K562 (cell line): ENCODE measurements around the gene PDCL3. TPM values are rescaled to one million over a fixed set of nuclear protein-coding genes. Genes with fewer than 3 reads are reported as not detected.

Experiments
- ATAC-seq: fragments of 200-7000 bp; cut with Tn5 transposase; 3 replicates; pipeline ENCODE4 v1.9.1; 2020; ENCODE audit warnings: moderate library complexity
- BruUV-seq: library from RNA; stranded (reverse); fragments of 400-500 nt; replicated peaks from 2 replicates; lab custom pipeline; 2021; lab: Mats Ljungman, UMichigan
- CTCF ChIA-PET: fragments of 300-600 bp; formaldehyde crosslinking; extraction: SDS; loops from one replicate; lab custom pipeline; 2021; ENCODE audit warnings: low intra/inter-chr PET ratio; lab: Yijun Ruan, JAX
- POLR2A ChIA-PET: fragments of 300-600, 350-650 bp; sonication (Branson Sonifier 250); formaldehyde crosslinking; extraction: SDS; loops from one replicate; lab custom pipeline; 2021; ENCODE audit warnings: antibody characterized with exemption, inconsistent platforms; lab: Yijun Ruan, JAX
- DNase-seq, 4 experiments: peaks; one replicate each; pipeline versions ENCODE4 v3.0.0 to v3.0.0-alpha.2; 2011 to 2018; ENCODE audit warnings: low spot score in 3 of 4, mixed read lengths in 3 of 4; ENCODE audit errors: extremely low read depth in 1 of 4
- FAIRE-seq: peaks from 2 replicates; lab custom pipeline; 2011; peaks lifted over from hg19 to GRCh38; lab: Jason Lieb, UNC
- H2AFZ ChIP-seq: 2 replicates; pipeline ENCODE4 v1.6.0; 2011; ENCODE audit warnings: low read depth, low read length, control low read depth, inconsistent platforms
- H3K27ac ChIP-seq: fragments of 200-600 bp; 3 replicates; pipeline ENCODE4 v1.8.0; 2011; ENCODE audit warnings: low read depth, mild to moderate bottlenecking, control low read depth, inconsistent platforms, low read length, moderate library complexity, mixed read lengths; ENCODE audit errors: extremely low read depth
- H3K27me3 ChIP-seq, 2 experiments: fragments of 300-600 bp in 1 of 2; 2 replicates in 1 of 2; 3 replicates in 1 of 2; pipeline versions ENCODE4 v1.6.0 to v1.8.0; 2011; ENCODE audit warnings: inconsistent platforms in 2 of 2, low read length in 2 of 2, mild to moderate bottlenecking in 1 of 2, mixed read lengths in 1 of 2, moderate library complexity in 1 of 2; ENCODE audit not compliant: control insufficient read depth in 2 of 2, insufficient read depth in 2 of 2
- H3K36me3 ChIP-seq: fragments of 300-600 bp; 3 replicates; pipeline ENCODE4 v1.8.0; 2011; ENCODE audit warnings: mild to moderate bottlenecking, low read length, inconsistent platforms; ENCODE audit not compliant: control insufficient read depth, insufficient read depth
- H3K4me1 ChIP-seq, 2 experiments: fragments of 200-600 bp in 1 of 2; replicated peaks in 1 of 2; 2 replicates in 1 of 2; 3 replicates in 1 of 2; pipeline versions ENCODE4 v1.5.1 to v1.8.0; 2011; ENCODE audit warnings: inconsistent platforms in 2 of 2, low read length in 2 of 2, mild to moderate bottlenecking in 1 of 2, mixed read lengths in 1 of 2, moderate library complexity in 1 of 2; ENCODE audit not compliant: control insufficient read depth in 2 of 2, insufficient read depth in 2 of 2
- H3K4me2 ChIP-seq: 2 replicates; pipeline ENCODE4 v1.6.1; 2011; ENCODE audit warnings: low read length, control low read depth, inconsistent platforms, mixed read lengths; ENCODE audit not compliant: insufficient read depth
- H3K4me3 ChIP-seq: fragments of 200-600 bp; sonication (generic), shearing (Covaris generic); 2 replicates; pipeline ENCODE4 v1.5.1; 2016; ENCODE audit warnings: control low read depth, inconsistent platforms
- H3K79me2 ChIP-seq: fragments of 200-600 bp; 3 replicates; pipeline ENCODE4 v1.8.0; 2011; ENCODE audit warnings: low read length, inconsistent platforms; ENCODE audit not compliant: control insufficient read depth, insufficient read depth
- H3K9ac ChIP-seq, 2 experiments: 2 replicates each; pipeline versions ENCODE4 v1.6.0 to v1.6.1; 2011; ENCODE audit warnings: low read depth in 2 of 2, low read length in 2 of 2, control low read depth in 1 of 2, inconsistent platforms in 1 of 2, mild to moderate bottlenecking in 1 of 2, mixed read lengths in 1 of 2; ENCODE audit not compliant: insufficient read depth in 1 of 2
- H3K9me1 ChIP-seq: one replicate; pipeline ENCODE4 v1.6.0; 2011; ENCODE audit warnings: inconsistent platforms, mild to moderate bottlenecking, low read length, moderate library complexity; ENCODE audit not compliant: control insufficient read depth, insufficient read depth
- H3K9me3 ChIP-seq: replicated peaks from 2 replicates; pipeline ENCODE4 v1.5.1; 2011; ENCODE audit warnings: low read depth, low read length, inconsistent platforms; ENCODE audit not compliant: control insufficient read depth, insufficient read depth
- H4K20me1 ChIP-seq: replicated peaks from 2 replicates; pipeline ENCODE4 v1.6.1; 2011; ENCODE audit warnings: low read length, inconsistent platforms, mixed read lengths; ENCODE audit not compliant: control insufficient read depth, insufficient read depth
- BMI1 ChIP-seq: fragments of 150-350 bp; IDR thresholded peaks from 2 replicates; pipeline ENCODE4 v1.6.1; 2014; ENCODE audit warnings: low read length
- POLR3G ChIP-seq: IDR thresholded peaks from 2 replicates; pipeline ENCODE4 v1.6.1; 2011; ENCODE audit not compliant: insufficient read length, insufficient replicate concordance; ENCODE audit errors: extremely low read depth
- STAG1 ChIP-seq: sonication (generic); formaldehyde crosslinking; IDR thresholded peaks from 2 replicates; pipeline ENCODE4 v1.5.0; 2020; ENCODE audit warnings: missing genetic modification reagents, borderline replicate concordance
- TCF7L2 ChIP-seq: fragments of 150-350 bp; IDR thresholded peaks from 2 replicates; pipeline ENCODE4 v1.6.1; 2016; ENCODE audit warnings: low read depth, mild to moderate bottlenecking, low read length, moderate library complexity
- TEAD2 ChIP-seq: fragments of 450-650 bp; IDR thresholded peaks from 2 replicates; pipeline ENCODE4 v1.6.1; 2016; ENCODE audit warnings: missing genetic modification characterization, control low read depth, missing compliant biosample characterization
- WGBS: fragments of 100-300 bp; shearing (Covaris generic); methylation state at CpG from one replicate; pipeline ENCODE4 v1.1.6; 2016; ENCODE audit warnings: low coverage, mixed read lengths; ENCODE audit not compliant: insufficient coverage; ENCODE audit errors: missing lambda C conversion rate; 5-methylcytosine and 5-hydroxymethylcytosine counted together
- in situ Hi-C: fragments of 300-500 bp; cut with MboI; formaldehyde crosslinking; loops from 4 replicates; pipeline ENCODE4 v1.15.0; 2018; ENCODE audit warnings: inconsistent platforms, mixed read lengths
- intact Hi-C: fragments of 100-400 bp; cut with micrococcal nuclease; formaldehyde crosslinking; loops from 2 replicates; pipeline ENCODE4 v1.14.2; 2022
- polyA plus RNA-seq, 8 experiments: library from polyadenylated mRNA; depleted of rRNA in 4 of 8; stranded (reverse) in 5 of 8; unstranded in 3 of 8; fragments of >200 nt; fragmentation: Nextera tagmentation in 2 of 8; fragmentation: Illumina TruSeq in 1 of 8; extraction: Ambion mirVana in 2 of 8; extraction: Trizol in 1 of 8; gene quantifications; 2 replicates each; pipeline versions ENCODE4 v1.2.1 to v1.2.3, GENCODE V29; 2011 to 2014; ENCODE audit warnings: inconsistent platforms in 1 of 8, missing spikeins in 1 of 8
- total RNA-seq, 7 experiments: library from RNA; depleted of rRNA in 6 of 7; stranded (reverse); fragments of >200 nt in 6 of 7; fragmentation: Illumina TruSeq in 2 of 7; extraction: Trizol in 2 of 7; gene quantifications; 2 replicates each; pipeline versions ENCODE4 v1.2.1 to v1.2.3, GENCODE V29; 2011 to 2021; ENCODE audit warnings: low replicate concordance in 1 of 7
- TF ChIP-seq, protein P1 (sequence below): fragments of 450-650 bp; IDR thresholded peaks from 2 replicates; pipeline ENCODE4 v1.6.1; 2014; ENCODE audit warnings: low read depth, mild to moderate bottlenecking, moderate library complexity, borderline replicate concordance
- TF ChIP-seq, protein P2 (sequence below): sonication (generic); formaldehyde crosslinking; IDR thresholded peaks from 2 replicates; pipeline ENCODE4 v1.8.0; 2022; ENCODE audit warnings: missing genetic modification reagents, mild to moderate bottlenecking, borderline replicate concordance
- TF ChIP-seq, protein P3 (sequence below), 2 experiments: fragments of 450-650 bp in 1 of 2; sonication (generic) in 1 of 2; formaldehyde crosslinking in 1 of 2; IDR thresholded peaks in 1 of 2; conservative IDR thresholded peaks in 1 of 2; 2 replicates each; pipeline versions ENCODE4 v1.6.1 to v1.8.1; 2016 to 2023; ENCODE audit warnings: mild to moderate bottlenecking in 2 of 2, moderate library complexity in 2 of 2, inconsistent platforms in 1 of 2, missing genetic modification reagents in 1 of 2
- TF ChIP-seq, protein P4 (sequence below): sonication (generic); formaldehyde crosslinking; IDR thresholded peaks from 2 replicates; pipeline ENCODE4 v1.8.1; 2022; ENCODE audit warnings: missing genetic modification reagents
- TF ChIP-seq, protein P5 (sequence below): sonication (generic); formaldehyde crosslinking; IDR thresholded peaks from 2 replicates; pipeline ENCODE4 v1.8.0; 2022; ENCODE audit warnings: mild to moderate bottlenecking, missing genetic modification reagents

Gene PDCL3
- total and polyA plus RNA-seq, 9 of the 15 experiments (the other 6 are each of a cell fraction or from before 2014, with no cell fraction given), result 16.6 to 76.7 (median 26.9) TPM

DNA sequence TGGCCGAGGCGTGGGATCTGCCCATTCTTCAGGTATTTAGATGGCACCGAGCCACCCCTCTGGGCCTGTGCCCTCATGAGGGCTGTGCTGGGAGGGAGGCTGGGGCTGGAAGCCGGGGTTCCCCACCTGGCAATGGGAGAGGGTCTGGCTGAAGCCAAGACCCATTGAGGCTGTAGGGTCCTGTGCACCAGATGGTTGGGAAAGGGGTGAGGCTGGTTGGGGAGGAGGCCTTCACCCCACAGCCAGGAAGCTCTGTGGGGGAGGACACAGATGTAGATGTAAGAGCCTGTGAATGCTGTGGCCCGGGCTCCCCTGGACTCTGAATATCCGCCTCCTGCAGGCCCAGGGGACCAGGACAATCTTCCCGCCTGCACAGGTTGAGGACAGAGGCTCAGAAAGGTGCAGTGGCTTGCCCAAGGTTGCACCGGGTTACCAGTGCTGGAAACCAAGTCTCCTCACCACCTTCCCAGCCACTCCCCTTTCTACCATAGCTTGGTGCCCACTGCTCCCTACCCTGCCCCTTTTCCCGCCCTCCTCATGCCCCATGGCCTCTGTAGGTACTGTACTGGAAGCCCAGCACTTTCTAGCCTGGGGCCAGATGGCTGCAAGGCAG, 49.7 kb downstream of the PDCL3 start:
- Histone ChIP-seq H3K27ac (no peak overlapping the region), H4K20me1 (peaks cover 6% of the 10 kb centered on the region; the same call in 1 of the 2 replicates), H3K36me3 (no peaks in the 10 kb centered on the region), H3K79me2 (no peaks in the 10 kb centered on the region), H3K9ac (no peak overlapping the region), H3K4me2 (no peak overlapping the region), H3K9me1 (no peaks in the 10 kb centered on the region), H3K4me3 (no peak overlapping the region), H3K9me3 (no peaks in the 10 kb centered on the region), H2AFZ (no peak overlapping the region), H3K4me1 (no peaks in the 10 kb centered on the region), H3K27me3 (peaks cover 12 to 62% of the 10 kb centered on the region in 2 experiments)
- no peak for ATAC-seq
- POLR2A ChIA-PET, result no interaction called here
- WGBS, result 0% methylated on average over 9 of the region's 9 CpGs
- no TSS peak for BruUV-seq
- intact Hi-C loops, result loop anchor here (10.0 kb wide), 1 partner anchor 122 kb away; no protein-coding TSS in a partner anchor
- in situ Hi-C loops, result loop anchor here (10.0 kb wide), 1 partner anchor 382 kb away; no protein-coding TSS in a partner anchor
- no peak for DNase-seq
- FAIRE-seq, result no peak
- CTCF ChIA-PET, result no interaction called here
- TF ChIP-seq, protein P1, sequence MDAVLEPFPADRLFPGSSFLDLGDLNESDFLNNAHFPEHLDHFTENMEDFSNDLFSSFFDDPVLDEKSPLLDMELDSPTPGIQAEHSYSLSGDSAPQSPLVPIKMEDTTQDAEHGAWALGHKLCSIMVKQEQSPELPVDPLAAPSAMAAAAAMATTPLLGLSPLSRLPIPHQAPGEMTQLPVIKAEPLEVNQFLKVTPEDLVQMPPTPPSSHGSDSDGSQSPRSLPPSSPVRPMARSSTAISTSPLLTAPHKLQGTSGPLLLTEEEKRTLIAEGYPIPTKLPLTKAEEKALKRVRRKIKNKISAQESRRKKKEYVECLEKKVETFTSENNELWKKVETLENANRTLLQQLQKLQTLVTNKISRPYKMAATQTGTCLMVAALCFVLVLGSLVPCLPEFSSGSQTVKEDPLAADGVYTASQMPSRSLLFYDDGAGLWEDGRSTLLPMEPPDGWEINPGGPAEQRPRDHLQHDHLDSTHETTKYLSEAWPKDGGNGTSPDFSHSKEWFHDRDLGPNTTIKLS, result no peak
- TF ChIP-seq, protein P2, sequence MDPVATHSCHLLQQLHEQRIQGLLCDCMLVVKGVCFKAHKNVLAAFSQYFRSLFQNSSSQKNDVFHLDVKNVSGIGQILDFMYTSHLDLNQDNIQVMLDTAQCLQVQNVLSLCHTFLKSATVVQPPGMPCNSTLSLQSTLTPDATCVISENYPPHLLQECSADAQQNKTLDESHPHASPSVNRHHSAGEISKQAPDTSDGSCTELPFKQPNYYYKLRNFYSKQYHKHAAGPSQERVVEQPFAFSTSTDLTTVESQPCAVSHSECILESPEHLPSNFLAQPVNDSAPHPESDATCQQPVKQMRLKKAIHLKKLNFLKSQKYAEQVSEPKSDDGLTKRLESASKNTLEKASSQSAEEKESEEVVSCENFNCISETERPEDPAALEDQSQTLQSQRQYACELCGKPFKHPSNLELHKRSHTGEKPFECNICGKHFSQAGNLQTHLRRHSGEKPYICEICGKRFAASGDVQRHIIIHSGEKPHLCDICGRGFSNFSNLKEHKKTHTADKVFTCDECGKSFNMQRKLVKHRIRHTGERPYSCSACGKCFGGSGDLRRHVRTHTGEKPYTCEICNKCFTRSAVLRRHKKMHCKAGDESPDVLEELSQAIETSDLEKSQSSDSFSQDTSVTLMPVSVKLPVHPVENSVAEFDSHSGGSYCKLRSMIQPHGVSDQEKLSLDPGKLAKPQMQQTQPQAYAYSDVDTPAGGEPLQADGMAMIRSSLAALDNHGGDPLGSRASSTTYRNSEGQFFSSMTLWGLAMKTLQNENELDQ (CRISPR knock-in tag), result no peak
- TF ChIP-seq, protein P3, sequence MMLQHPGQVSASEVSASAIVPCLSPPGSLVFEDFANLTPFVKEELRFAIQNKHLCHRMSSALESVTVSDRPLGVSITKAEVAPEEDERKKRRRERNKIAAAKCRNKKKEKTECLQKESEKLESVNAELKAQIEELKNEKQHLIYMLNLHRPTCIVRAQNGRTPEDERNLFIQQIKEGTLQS (IDR thresholded peaks at IDR 0.05), result no peak
- TF ChIP-seq, protein P3 (CRISPR knock-in tag; conservative IDR thresholded peaks at IDR 0.05), result no peak
- TF ChIP-seq, protein P4, sequence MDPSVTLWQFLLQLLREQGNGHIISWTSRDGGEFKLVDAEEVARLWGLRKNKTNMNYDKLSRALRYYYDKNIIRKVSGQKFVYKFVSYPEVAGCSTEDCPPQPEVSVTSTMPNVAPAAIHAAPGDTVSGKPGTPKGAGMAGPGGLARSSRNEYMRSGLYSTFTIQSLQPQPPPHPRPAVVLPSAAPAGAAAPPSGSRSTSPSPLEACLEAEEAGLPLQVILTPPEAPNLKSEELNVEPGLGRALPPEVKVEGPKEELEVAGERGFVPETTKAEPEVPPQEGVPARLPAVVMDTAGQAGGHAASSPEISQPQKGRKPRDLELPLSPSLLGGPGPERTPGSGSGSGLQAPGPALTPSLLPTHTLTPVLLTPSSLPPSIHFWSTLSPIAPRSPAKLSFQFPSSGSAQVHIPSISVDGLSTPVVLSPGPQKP, result no peak
- TF ChIP-seq, protein P5, sequence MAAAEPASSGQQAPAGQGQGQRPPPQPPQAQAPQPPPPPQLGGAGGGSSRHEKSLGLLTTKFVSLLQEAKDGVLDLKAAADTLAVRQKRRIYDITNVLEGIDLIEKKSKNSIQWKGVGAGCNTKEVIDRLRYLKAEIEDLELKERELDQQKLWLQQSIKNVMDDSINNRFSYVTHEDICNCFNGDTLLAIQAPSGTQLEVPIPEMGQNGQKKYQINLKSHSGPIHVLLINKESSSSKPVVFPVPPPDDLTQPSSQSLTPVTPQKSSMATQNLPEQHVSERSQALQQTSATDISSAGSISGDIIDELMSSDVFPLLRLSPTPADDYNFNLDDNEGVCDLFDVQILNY (CRISPR knock-in tag), result no peak
- TF ChIP-seq TCF7L2 (no peak), POLR3G (no peak), TEAD2 (tag) (no peak), STAG1 (CRISPR knock-in tag) (no peak), BMI1 (no peak)
